Measurements from ENCODE around the gene MRPL37. TPM values are rescaled to one million over a fixed set of nuclear protein-coding genes. Genes with fewer than 3 reads are reported as not detected.

The MRPL37 gene
- total RNA-seq, 6 experiments from 2014 or later: 56.2 to 108 (median 73.4) TPM

DNA sequence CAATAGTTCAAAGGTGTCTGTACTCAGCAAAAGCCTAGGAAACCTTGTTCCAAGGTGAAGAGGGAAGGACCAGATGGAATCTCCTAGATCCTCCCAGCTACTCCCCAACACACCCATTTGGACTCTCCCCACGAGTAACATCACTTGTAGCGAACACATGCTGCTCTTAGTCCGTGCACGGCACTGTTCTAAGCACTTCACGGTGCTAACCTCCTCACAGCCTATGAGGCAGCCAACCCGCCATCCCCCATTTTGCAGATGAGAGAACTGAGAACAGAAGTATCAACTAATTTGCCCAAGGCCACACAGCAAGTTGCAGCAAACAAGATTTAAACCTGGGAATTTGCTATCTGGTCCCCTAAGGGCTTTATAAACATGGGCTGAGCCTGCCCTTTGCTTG is 24.3 kb downstream of the MRPL37 start:
- ATAC-seq (no peak), DNase-seq (no peak)
- 89% methylated on average over 4 of the region's 6 CpGs for WGBS (ENCODE audit: insufficient coverage, low coverage, low lambda C conversion rate, missing lambda C conversion rate)
- Histone ChIP-seq H3K36me3 (no peaks in the 10 kb centered on the region), H3K9me3 (no peaks in the 10 kb centered on the region), H3K27me3 (no peaks in the 10 kb centered on the region), H3K4me3 (no peak overlapping the region), H3K4me1 (peaks cover 0 to 5% (median 2%) of the 10 kb centered on the region in 4 donors), H3K27ac (no peak overlapping the region)
- intact Hi-C loops (cut with DNase I): no loop called here
- TF ChIP-seq, protein P1, sequence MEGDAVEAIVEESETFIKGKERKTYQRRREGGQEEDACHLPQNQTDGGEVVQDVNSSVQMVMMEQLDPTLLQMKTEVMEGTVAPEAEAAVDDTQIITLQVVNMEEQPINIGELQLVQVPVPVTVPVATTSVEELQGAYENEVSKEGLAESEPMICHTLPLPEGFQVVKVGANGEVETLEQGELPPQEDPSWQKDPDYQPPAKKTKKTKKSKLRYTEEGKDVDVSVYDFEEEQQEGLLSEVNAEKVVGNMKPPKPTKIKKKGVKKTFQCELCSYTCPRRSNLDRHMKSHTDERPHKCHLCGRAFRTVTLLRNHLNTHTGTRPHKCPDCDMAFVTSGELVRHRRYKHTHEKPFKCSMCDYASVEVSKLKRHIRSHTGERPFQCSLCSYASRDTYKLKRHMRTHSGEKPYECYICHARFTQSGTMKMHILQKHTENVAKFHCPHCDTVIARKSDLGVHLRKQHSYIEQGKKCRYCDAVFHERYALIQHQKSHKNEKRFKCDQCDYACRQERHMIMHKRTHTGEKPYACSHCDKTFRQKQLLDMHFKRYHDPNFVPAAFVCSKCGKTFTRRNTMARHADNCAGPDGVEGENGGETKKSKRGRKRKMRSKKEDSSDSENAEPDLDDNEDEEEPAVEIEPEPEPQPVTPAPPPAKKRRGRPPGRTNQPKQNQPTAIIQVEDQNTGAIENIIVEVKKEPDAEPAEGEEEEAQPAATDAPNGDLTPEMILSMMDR (IDR thresholded peaks at IDR 0.05): no peak
- no peak for TF ChIP-seq POLR2A (IDR thresholded peaks at IDR 0.05)

DNA sequence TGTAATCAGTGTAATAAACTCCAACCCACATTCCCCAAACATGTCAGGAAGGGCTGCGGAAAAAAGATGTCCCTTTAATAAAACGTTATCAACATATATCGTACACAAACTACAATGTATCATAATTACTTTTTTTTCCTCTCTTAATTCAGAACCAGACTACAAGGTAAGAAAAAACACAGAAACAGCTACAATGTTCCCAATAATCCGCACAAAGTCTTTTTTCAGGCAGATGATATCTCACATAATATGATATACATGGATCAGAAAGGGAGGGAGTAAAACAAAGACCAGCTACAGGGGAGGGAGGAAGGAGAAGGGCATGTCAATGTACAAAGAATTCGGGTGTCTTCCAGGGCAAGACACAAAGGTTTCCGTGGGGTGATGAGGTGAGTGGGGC is 25.4 kb downstream of the MRPL37 start:
- intact Hi-C loops (cut with DNase I): no loop called here
- H3K27me3 ChIP-seq: no peaks in the 10 kb centered on the region
- ATAC-seq (no peak), DNase-seq (no peak)
- no peaks in the 10 kb centered on the region for H3K9me3 ChIP-seq
- TF ChIP-seq, protein P1 (IDR thresholded peaks at IDR 0.05): no peak
- no peak for TF ChIP-seq POLR2A (IDR thresholded peaks at IDR 0.05)
- no peak overlapping the region for H3K27ac ChIP-seq
- no peaks in the 10 kb centered on the region for H3K36me3 ChIP-seq
- WGBS (ENCODE audit: insufficient coverage, low coverage, low lambda C conversion rate, missing lambda C conversion rate): 87% methylated on average over 6 of the region's 6 CpGs
- H3K4me1 ChIP-seq: no peaks in the 10 kb centered on the region
- H3K4me3 ChIP-seq: no peak overlapping the region

DNA sequence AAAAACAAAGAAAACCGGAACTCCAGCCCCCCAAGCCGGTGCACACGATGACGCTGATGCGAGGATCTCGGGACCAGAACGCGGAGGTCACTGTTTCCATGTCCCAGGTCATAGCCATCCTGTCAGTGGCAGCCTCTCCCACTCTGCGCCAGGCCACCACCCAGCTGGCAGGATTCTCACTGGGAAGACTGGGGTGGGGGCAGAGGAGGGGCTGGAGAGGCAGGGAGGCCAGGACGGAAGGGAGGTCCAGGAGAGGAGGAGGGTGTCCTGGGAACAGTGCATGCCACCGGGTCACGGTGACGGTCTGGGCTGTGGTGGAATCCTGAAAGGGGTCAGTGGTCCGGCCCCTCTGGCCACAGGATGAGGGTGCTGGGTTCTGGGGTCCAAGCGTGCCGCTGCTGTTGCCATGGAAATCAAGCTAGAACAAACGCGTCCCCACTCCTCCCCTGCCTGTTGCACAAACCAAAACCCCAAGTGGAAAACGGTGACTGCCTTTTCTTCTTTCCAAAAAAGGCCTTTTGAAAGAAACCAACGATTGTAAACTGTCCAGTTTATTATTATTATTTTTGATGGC is 26.1 kb downstream of the MRPL37 start:
- no peaks in the 10 kb centered on the region for H3K4me1 ChIP-seq
- no peaks in the 10 kb centered on the region for H3K9me3 ChIP-seq
- no peaks in the 10 kb centered on the region for H3K36me3 ChIP-seq
- H3K27ac ChIP-seq: no peak overlapping the region
- DNase-seq: no peak
- no peaks in the 10 kb centered on the region for H3K27me3 ChIP-seq
- 90% methylated on average over 14 of the region's 20 CpGs for WGBS (ENCODE audit: insufficient coverage, low coverage, low lambda C conversion rate, missing lambda C conversion rate)
- intact Hi-C loops (cut with DNase I): no loop called here
- TF ChIP-seq POLR2A (IDR thresholded peaks at IDR 0.05): no peak
- TF ChIP-seq, protein P1 (IDR thresholded peaks at IDR 0.05): no peak
- no peak overlapping the region for H3K4me3 ChIP-seq
- ATAC-seq: no peak

DNA sequence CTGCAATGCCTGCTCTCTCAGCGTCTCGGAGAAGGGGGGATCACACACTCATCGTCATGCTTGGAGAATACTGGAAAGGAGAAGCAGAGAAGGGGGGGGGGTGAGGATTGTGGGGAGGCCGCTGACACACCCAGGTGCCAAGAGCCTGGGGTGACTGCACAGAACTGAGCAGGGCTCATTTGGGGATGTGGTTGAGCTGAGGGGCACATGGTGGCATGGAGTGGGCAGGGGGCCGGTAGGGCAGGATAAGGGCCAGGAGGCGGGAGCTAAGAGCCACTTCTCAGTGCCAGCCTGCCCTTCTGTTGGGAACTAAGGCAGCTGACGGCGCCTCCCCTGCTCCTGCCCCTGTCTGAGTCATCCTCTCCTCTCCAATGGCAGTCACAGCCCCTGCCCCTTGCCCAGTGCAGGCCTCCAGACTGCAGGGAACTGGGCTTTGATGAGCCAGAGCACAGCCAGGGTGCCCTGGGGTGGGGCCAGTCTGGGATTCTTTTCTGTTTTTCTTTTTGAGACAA is 27.2 kb downstream of the MRPL37 start:
- Histone ChIP-seq H3K4me3 (no peak overlapping the region), H3K27ac (no peak overlapping the region), H3K36me3 (no peaks in the 10 kb centered on the region), H3K9me3 (no peaks in the 10 kb centered on the region), H3K4me1 (no peaks in the 10 kb centered on the region), H3K27me3 (no peaks in the 10 kb centered on the region)
- TF ChIP-seq, protein P1 (IDR thresholded peaks at IDR 0.05): no peak
- TF ChIP-seq POLR2A (IDR thresholded peaks at IDR 0.05): no peak
- no peak for DNase-seq
- intact Hi-C loops (cut with DNase I): no loop called here
- peak in 1 of 4 donors; percentile 53 for ATAC-seq
- 52% methylated on average over 3 of the region's 8 CpGs for WGBS (ENCODE audit: insufficient coverage, low coverage, low lambda C conversion rate, missing lambda C conversion rate)

All from right lobe of liver (tissue), 6 donors.